Liver (tissue), 3 donors: Measurements from ENCODE around the gene ASIC3.

Experiments used
- GABPA ChIP-seq, 2 donors: IDR thresholded peaks in 1 of 2; conservative IDR thresholded peaks in 1 of 2; 2 replicates each; pipeline ENCODE4 v1.6.1; 2016; ENCODE audit warnings: antibody characterized with exemption in 2 of 2, mild to moderate bottlenecking in 1 of 2, moderate library complexity in 1 of 2
- RAD21 ChIP-seq, 2 donors: IDR thresholded peaks; 2 replicates each; pipeline ENCODE4 v1.6.1; 2016; ENCODE audit warnings: antibody characterized with exemption in 2 of 2, mild to moderate bottlenecking in 2 of 2
- RXRA ChIP-seq, 2 donors: IDR thresholded peaks; 2 replicates each; pipeline ENCODE4 v1.6.1; 2017 to 2018; ENCODE audit warnings: antibody characterized with exemption in 2 of 2, mild to moderate bottlenecking in 1 of 2
- SP1 ChIP-seq: IDR thresholded peaks from 2 replicates; pipeline ENCODE4 v1.6.1; 2018; ENCODE audit warnings: antibody characterized with exemption, mild to moderate bottlenecking
- TAF1 ChIP-seq: conservative IDR thresholded peaks from 2 replicates; pipeline ENCODE4 v1.6.1; 2016; ENCODE audit warnings: antibody characterized with exemption, mild to moderate bottlenecking
- YY1 ChIP-seq: IDR thresholded peaks from 2 replicates; pipeline ENCODE4 v1.6.1; 2016; ENCODE audit warnings: antibody characterized with exemption, mild to moderate bottlenecking
- TF ChIP-seq, protein P1 (sequence below): fragments of 150-350 bp; IDR thresholded peaks from 2 replicates; pipeline ENCODE4 v1.5.1; 2017; ENCODE audit warnings: improper control_type of control experiment, low read depth, low read length; ENCODE audit not compliant: missing input control
- TF ChIP-seq, protein P2 (sequence below): IDR thresholded peaks from 2 replicates; pipeline ENCODE4 v1.6.1; 2016; ENCODE audit warnings: antibody characterized with exemption
- TF ChIP-seq, protein P3 (sequence below): IDR thresholded peaks from 2 replicates; pipeline ENCODE4 v1.6.1; 2016; ENCODE audit warnings: antibody characterized with exemption
- TF ChIP-seq, protein P4 (sequence below): IDR thresholded peaks from 2 replicates; pipeline ENCODE4 v1.6.1; 2016; ENCODE audit warnings: antibody characterized with exemption, mild to moderate bottlenecking
- TF ChIP-seq, protein P5 (sequence below): IDR thresholded peaks from 2 replicates; pipeline ENCODE4 v1.6.1; 2016; ENCODE audit warnings: antibody characterized with exemption
- donor health status: healthy.
- donor health status: healthy.

DNA sequence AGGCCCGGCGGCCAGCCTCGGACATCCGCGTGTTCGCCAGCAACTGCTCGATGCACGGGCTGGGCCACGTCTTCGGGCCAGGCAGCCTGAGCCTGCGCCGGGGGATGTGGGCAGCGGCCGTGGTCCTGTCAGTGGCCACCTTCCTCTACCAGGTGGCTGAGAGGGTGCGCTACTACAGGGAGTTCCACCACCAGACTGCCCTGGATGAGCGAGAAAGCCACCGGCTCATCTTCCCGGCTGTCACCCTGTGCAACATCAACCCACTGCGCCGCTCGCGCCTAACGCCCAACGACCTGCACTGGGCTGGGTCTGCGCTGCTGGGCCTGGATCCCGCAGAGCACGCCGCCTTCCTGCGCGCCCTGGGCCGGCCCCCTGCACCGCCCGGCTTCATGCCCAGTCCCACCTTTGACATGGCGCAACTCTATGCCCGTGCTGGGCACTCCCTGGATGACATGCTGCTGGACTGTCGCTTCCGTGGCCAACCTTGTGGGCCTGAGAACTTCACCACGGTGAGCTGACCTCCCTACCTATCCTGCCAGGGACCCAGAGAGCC lies 656 bp downstream of the ASIC3 start:
- TF ChIP-seq SP1 (no peak), TAF1 (no peak), RXRA (IDR thresholded peaks at IDR 0.05) (no peak), YY1 (no peak), GABPA (IDR thresholded peaks at IDR 0.05 in 1 of 2, conservative IDR thresholded peaks at IDR 0.05 in 1 of 2) (no peak), RAD21 (IDR thresholded peaks at IDR 0.05) (no peak)
- TF ChIP-seq, protein P1, sequence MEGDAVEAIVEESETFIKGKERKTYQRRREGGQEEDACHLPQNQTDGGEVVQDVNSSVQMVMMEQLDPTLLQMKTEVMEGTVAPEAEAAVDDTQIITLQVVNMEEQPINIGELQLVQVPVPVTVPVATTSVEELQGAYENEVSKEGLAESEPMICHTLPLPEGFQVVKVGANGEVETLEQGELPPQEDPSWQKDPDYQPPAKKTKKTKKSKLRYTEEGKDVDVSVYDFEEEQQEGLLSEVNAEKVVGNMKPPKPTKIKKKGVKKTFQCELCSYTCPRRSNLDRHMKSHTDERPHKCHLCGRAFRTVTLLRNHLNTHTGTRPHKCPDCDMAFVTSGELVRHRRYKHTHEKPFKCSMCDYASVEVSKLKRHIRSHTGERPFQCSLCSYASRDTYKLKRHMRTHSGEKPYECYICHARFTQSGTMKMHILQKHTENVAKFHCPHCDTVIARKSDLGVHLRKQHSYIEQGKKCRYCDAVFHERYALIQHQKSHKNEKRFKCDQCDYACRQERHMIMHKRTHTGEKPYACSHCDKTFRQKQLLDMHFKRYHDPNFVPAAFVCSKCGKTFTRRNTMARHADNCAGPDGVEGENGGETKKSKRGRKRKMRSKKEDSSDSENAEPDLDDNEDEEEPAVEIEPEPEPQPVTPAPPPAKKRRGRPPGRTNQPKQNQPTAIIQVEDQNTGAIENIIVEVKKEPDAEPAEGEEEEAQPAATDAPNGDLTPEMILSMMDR, result no peak
- TF ChIP-seq, protein P2, sequence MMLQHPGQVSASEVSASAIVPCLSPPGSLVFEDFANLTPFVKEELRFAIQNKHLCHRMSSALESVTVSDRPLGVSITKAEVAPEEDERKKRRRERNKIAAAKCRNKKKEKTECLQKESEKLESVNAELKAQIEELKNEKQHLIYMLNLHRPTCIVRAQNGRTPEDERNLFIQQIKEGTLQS, result no peak
- TF ChIP-seq, protein P3, sequence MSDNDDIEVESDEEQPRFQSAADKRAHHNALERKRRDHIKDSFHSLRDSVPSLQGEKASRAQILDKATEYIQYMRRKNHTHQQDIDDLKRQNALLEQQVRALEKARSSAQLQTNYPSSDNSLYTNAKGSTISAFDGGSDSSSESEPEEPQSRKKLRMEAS, result no peak
- TF ChIP-seq, protein P4, sequence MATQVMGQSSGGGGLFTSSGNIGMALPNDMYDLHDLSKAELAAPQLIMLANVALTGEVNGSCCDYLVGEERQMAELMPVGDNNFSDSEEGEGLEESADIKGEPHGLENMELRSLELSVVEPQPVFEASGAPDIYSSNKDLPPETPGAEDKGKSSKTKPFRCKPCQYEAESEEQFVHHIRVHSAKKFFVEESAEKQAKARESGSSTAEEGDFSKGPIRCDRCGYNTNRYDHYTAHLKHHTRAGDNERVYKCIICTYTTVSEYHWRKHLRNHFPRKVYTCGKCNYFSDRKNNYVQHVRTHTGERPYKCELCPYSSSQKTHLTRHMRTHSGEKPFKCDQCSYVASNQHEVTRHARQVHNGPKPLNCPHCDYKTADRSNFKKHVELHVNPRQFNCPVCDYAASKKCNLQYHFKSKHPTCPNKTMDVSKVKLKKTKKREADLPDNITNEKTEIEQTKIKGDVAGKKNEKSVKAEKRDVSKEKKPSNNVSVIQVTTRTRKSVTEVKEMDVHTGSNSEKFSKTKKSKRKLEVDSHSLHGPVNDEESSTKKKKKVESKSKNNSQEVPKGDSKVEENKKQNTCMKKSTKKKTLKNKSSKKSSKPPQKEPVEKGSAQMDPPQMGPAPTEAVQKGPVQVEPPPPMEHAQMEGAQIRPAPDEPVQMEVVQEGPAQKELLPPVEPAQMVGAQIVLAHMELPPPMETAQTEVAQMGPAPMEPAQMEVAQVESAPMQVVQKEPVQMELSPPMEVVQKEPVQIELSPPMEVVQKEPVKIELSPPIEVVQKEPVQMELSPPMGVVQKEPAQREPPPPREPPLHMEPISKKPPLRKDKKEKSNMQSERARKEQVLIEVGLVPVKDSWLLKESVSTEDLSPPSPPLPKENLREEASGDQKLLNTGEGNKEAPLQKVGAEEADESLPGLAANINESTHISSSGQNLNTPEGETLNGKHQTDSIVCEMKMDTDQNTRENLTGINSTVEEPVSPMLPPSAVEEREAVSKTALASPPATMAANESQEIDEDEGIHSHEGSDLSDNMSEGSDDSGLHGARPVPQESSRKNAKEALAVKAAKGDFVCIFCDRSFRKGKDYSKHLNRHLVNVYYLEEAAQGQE, result no peak
- TF ChIP-seq, protein P5, sequence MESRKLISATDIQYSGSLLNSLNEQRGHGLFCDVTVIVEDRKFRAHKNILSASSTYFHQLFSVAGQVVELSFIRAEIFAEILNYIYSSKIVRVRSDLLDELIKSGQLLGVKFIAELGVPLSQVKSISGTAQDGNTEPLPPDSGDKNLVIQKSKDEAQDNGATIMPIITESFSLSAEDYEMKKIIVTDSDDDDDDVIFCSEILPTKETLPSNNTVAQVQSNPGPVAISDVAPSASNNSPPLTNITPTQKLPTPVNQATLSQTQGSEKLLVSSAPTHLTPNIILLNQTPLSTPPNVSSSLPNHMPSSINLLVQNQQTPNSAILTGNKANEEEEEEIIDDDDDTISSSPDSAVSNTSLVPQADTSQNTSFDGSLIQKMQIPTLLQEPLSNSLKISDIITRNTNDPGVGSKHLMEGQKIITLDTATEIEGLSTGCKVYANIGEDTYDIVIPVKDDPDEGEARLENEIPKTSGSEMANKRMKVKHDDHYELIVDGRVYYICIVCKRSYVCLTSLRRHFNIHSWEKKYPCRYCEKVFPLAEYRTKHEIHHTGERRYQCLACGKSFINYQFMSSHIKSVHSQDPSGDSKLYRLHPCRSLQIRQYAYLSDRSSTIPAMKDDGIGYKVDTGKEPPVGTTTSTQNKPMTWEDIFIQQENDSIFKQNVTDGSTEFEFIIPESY, result no peak
